Measurements from ENCODE around the gene EGFLAM. TPM values are rescaled to one million over a fixed set of nuclear protein-coding genes. Genes with fewer than 3 reads are reported as not detected.

EGFLAM gene
- total RNA-seq, 4 donors from 2014 or later: 0.41 to 1.9 TPM; not detected in 2

GRCh38 chr5:38448568-38449350, 190.4 kb downstream of the EGFLAM start:
- no peak for DNase-seq
- no peak for TF ChIP-seq POLR2A (IDR thresholded peaks at IDR 0.05)
- TF ChIP-seq POLR2AphosphoS5 (IDR thresholded peaks at IDR 0.05): no peak
- no peak for TF ChIP-seq CTCF (IDR thresholded peaks at IDR 0.05)
- no peak for TF ChIP-seq EP300 (IDR thresholded peaks at IDR 0.05; ENCODE audit: low read depth)
- H3K36me3 ChIP-seq: no peaks in the 10 kb centered on the region
- no peaks in the 10 kb centered on the region for H3K9me3 ChIP-seq
- intact Hi-C loops (cut with DNase I; ENCODE audit: low total_unique reads): loop anchor here (10.0 kb wide), 1 partner anchor 356 kb away; no protein-coding TSS in a partner anchor
- in situ Hi-C loops (cut with MboI; ENCODE audit: low pct_ligation_motif_present in 1 of 4, low pct_unique_long_range_greater_than_20kb in 1 of 4, low sequenced_read_pairs in 3 of 4): loop anchor here in 1 of 4 donors (25.0 kb wide), 1 partner anchor 364 kb away; no protein-coding TSS in a partner anchor
- peaks cover 0 to 4% (median 0%) of the 10 kb centered on the region in 4 donors for H3K4me1 ChIP-seq
- H3K27ac ChIP-seq: no peak overlapping the region
- H3K4me3 ChIP-seq: no peak overlapping the region
- H3K27me3 ChIP-seq: peaks cover 9% of the 10 kb centered on the region
- WGBS, 2 donors (ENCODE audit: low coverage in 1 of 2): 73 to 94% methylated on average over 3 to 9 of the region's 9 CpGs

GRCh38 chr5:38450627-38451026, 192.3 kb downstream of the EGFLAM start:
- in situ Hi-C loops (cut with MboI; ENCODE audit: low pct_ligation_motif_present in 1 of 4, low pct_unique_long_range_greater_than_20kb in 1 of 4, low sequenced_read_pairs in 3 of 4): no loop called here
- Histone ChIP-seq H3K27me3 (peaks cover 9% of the 10 kb centered on the region), H3K27ac (no peak overlapping the region), H3K9me3 (no peaks in the 10 kb centered on the region), H3K4me3 (no peak overlapping the region), H3K36me3 (no peaks in the 10 kb centered on the region), H3K4me1 (peaks cover 0 to 4% (median 0%) of the 10 kb centered on the region in 4 donors)
- 61 to 87% methylated on average over 3 to 6 of the region's 6 CpGs for WGBS, 2 donors (ENCODE audit: low coverage in 1 of 2)
- intact Hi-C loops (cut with DNase I; ENCODE audit: low total_unique reads): no loop called here
- TF ChIP-seq POLR2A (IDR thresholded peaks at IDR 0.05): no peak
- no peak for TF ChIP-seq EP300 (IDR thresholded peaks at IDR 0.05; ENCODE audit: low read depth)
- TF ChIP-seq CTCF (IDR thresholded peaks at IDR 0.05): no peak
- TF ChIP-seq POLR2AphosphoS5 (IDR thresholded peaks at IDR 0.05): no peak
- DNase-seq: no peak

GRCh38 chr5:38451074-38451725, 192.8 kb downstream of the EGFLAM start:
- in situ Hi-C loops (cut with MboI; ENCODE audit: low pct_ligation_motif_present in 1 of 4, low pct_unique_long_range_greater_than_20kb in 1 of 4, low sequenced_read_pairs in 3 of 4) (no loop called here), intact Hi-C loops (cut with DNase I; ENCODE audit: low total_unique reads) (no loop called here)
- peaks cover 9% of the 10 kb centered on the region for H3K27me3 ChIP-seq
- WGBS, 2 donors (ENCODE audit: low coverage in 1 of 2): 77 to 79% methylated on average over 6 to 9 of the region's 9 CpGs
- peaks cover 0 to 4% (median 0%) of the 10 kb centered on the region in 4 donors for H3K4me1 ChIP-seq
- H3K27ac ChIP-seq: no peak overlapping the region
- no peak for TF ChIP-seq EP300 (IDR thresholded peaks at IDR 0.05; ENCODE audit: low read depth)
- no peak for TF ChIP-seq CTCF (IDR thresholded peaks at IDR 0.05)
- TF ChIP-seq POLR2A (IDR thresholded peaks at IDR 0.05): no peak
- TF ChIP-seq POLR2AphosphoS5 (IDR thresholded peaks at IDR 0.05): no peak
- H3K4me3 ChIP-seq: no peak overlapping the region
- H3K9me3 ChIP-seq: no peaks in the 10 kb centered on the region
- H3K36me3 ChIP-seq: no peaks in the 10 kb centered on the region
- DNase-seq: no peak

GRCh38 chr5:38452201-38452600, 193.8 kb downstream of the EGFLAM start:
- Histone ChIP-seq H3K4me1 (peaks cover 0 to 4% (median 0%) of the 10 kb centered on the region in 4 donors), H3K9me3 (no peaks in the 10 kb centered on the region), H3K27me3 (peaks cover 9% of the 10 kb centered on the region), H3K4me3 (no peak overlapping the region), H3K27ac (no peak overlapping the region), H3K36me3 (no peaks in the 10 kb centered on the region)
- in situ Hi-C loops (cut with MboI; ENCODE audit: low pct_ligation_motif_present in 1 of 4, low pct_unique_long_range_greater_than_20kb in 1 of 4, low sequenced_read_pairs in 3 of 4): no loop called here
- intact Hi-C loops (cut with DNase I; ENCODE audit: low total_unique reads): no loop called here
- TF ChIP-seq CTCF (IDR thresholded peaks at IDR 0.05): no peak
- no peak for TF ChIP-seq POLR2AphosphoS5 (IDR thresholded peaks at IDR 0.05)
- no peak for TF ChIP-seq EP300 (IDR thresholded peaks at IDR 0.05; ENCODE audit: low read depth)
- TF ChIP-seq POLR2A (IDR thresholded peaks at IDR 0.05): no peak
- DNase-seq: no peak
- WGBS, 2 donors (ENCODE audit: low coverage in 1 of 2): 90% methylated on average over 2 to 4 of the region's 4 CpGs
